ENCODE data around the gene USP6. TPM values are rescaled to one million over a fixed set of nuclear protein-coding genes. Genes with fewer than 3 reads are reported as not detected.

USP6 gene
- total and polyA plus RNA-seq, 10 of the 15 experiments (the other 5 are each of a cell fraction or from before 2014, with no cell fraction given), result under 0.01 to 0.39 (median 0.10) TPM; not detected in 2

DNA sequence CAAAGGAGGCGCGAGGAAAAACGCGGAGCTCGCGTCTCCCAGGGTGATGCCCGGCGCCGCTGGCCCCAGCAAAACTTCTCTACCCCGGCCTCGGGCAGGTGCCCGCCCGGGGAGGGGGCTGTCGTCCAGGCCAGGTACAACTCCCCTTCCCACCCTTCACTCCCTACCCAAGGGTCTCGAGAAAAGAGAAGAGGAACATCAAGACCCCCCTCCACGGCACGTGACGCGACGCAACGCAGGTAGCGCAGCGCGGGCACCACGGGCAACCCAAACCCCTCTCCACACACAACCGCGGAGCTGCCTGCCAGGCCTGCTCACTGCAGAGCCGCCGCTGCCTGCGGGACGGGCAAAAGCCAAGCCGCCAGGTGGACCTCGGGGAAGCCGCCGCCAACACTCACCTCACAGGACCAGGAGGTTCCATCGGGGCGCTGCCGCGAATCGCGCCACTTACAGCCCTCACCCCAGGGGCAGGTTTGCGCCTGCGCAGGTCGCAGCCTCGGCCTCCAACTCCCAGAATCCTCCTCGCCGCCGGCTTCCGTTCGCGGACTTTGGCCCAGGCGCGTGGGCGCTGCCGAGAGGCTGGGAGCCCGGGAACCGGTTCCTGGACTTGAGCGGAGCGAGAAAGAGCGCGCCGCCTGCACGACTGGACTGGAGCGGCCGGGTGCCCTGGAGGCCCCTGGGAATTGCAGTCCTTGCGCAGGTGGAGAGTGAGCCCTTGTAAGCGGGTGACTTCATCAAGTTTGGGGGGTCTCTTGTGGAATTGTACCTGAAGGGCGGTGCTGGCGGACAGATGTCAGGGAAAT lies 4.2 kb upstream of the USP6 start, which contains the start of gene ZNF232 (continued):
- TF ChIP-seq ZNF207 (IDR thresholded peaks at IDR 0.05; ENCODE audit: borderline replicate concordance), result no peak; the same call in 1 of the 2 replicates
- peak; percentile 48 for TF ChIP-seq POLR2AphosphoS5 (IDR thresholded peaks at IDR 0.05; ENCODE audit: low read length)
- TF ChIP-seq PML (IDR thresholded peaks at IDR 0.05; ENCODE audit: low read length), result no peak
- TF ChIP-seq ZBTB11 (CRISPR knock-in tag; IDR thresholded peaks at IDR 0.05), result no peak
- TF ChIP-seq KAT2A (conservative IDR thresholded peaks at IDR 0.05; ENCODE audit: control insufficient read depth, low read depth, low read length), result no peak
- 0 out of 4 replicates have a peak, but pooled peaks of 1 of the 2 experiments have one; percentile 44 for TF ChIP-seq SRF (IDR thresholded peaks at IDR 0.05; ENCODE audit: low read depth in 2 of 2, low read length in 2 of 2)
- TF ChIP-seq CBX5 (IDR thresholded peaks at IDR 0.05; ENCODE audit: low read depth), result 0 out of 2 replicates have a peak, but pooled peaks have one; percentile 35
- no peak for TF ChIP-seq CBX3 (IDR thresholded peaks at IDR 0.05; ENCODE audit: borderline replicate concordance, low read depth)
- TF ChIP-seq SIN3A (IDR thresholded peaks at IDR 0.05; ENCODE audit: low read depth, low read length), result no peak
- TF ChIP-seq TBL1XR1 (IDR thresholded peaks at IDR 0.05; ENCODE audit: low read depth, low read length), result 0 out of 2 replicates have a peak, but pooled peaks have one; percentile 21
- TF ChIP-seq, protein P1, sequence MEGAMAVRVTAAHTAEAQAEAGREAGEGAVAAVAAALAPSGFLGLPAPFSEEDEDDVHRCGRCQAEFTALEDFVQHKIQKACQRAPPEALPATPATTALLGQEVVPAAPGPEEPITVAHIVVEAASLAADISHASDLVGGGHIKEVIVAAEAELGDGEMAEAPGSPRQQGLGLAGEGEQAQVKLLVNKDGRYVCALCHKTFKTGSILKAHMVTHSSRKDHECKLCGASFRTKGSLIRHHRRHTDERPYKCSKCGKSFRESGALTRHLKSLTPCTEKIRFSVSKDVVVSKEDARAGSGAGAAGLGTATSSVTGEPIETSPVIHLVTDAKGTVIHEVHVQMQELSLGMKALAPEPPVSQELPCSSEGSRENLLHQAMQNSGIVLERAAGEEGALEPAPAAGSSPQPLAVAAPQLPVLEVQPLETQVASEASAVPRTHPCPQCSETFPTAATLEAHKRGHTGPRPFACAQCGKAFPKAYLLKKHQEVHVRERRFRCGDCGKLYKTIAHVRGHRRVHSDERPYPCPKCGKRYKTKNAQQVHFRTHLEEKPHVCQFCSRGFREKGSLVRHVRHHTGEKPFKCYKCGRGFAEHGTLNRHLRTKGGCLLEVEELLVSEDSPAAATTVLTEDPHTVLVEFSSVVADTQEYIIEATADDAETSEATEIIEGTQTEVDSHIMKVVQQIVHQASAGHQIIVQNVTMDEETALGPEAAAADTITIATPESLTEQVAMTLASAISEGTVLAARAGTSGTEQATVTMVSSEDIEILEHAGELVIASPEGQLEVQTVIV (IDR thresholded peaks at IDR 0.05; ENCODE audit: borderline replicate concordance, partially characterized antibody), result peak; percentile 45
- TF ChIP-seq, protein P2, sequence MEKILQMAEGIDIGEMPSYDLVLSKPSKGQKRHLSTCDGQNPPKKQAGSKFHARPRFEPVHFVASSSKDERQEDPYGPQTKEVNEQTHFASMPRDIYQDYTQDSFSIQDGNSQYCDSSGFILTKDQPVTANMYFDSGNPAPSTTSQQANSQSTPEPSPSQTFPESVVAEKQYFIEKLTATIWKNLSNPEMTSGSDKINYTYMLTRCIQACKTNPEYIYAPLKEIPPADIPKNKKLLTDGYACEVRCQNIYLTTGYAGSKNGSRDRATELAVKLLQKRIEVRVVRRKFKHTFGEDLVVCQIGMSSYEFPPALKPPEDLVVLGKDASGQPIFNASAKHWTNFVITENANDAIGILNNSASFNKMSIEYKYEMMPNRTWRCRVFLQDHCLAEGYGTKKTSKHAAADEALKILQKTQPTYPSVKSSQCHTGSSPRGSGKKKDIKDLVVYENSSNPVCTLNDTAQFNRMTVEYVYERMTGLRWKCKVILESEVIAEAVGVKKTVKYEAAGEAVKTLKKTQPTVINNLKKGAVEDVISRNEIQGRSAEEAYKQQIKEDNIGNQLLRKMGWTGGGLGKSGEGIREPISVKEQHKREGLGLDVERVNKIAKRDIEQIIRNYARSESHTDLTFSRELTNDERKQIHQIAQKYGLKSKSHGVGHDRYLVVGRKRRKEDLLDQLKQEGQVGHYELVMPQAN (conservative IDR thresholded peaks at IDR 0.05), result peak; percentile 73; the same call in 1 of the 2 replicates
- TF ChIP-seq RAD51 (IDR thresholded peaks at IDR 0.05), result peak; percentile 72; the same call in 1 of the 2 replicates
- TF ChIP-seq CREM (IDR thresholded peaks at IDR 0.05; ENCODE audit: low read depth), result peak; percentile 47; the same call in 1 of the 2 replicates
- TF ChIP-seq EGR1 (IDR thresholded peaks at IDR 0.05; ENCODE audit: borderline replicate concordance in 1 of 2, low read depth in 2 of 2, low read length in 2 of 2), result peak in 1 of 2 experiments; percentile 95; a peak in 2 of 3 replicates
- no peak for TF ChIP-seq SMC3 (IDR thresholded peaks at IDR 0.05; ENCODE audit: borderline replicate concordance, low read length)
- no peak; the same call in 1 of the 2 replicates for TF ChIP-seq MTA2 (IDR thresholded peaks at IDR 0.05; ENCODE audit: low read depth)

All from GM12878 (cell line).